Fibroblast of peridontal ligament (primary cell): ENCODE results near the gene ETV1.

Source experiments
- DNase-seq: peaks from one replicate; pipeline ENCODE4 v3.0.0-alpha.2; 2010; ENCODE audit errors: extremely low read depth

ETV1 gene

GRCh38 chr7:13987395-13987794 lies 2.1 kb downstream of the ETV1 start:
- DNase-seq = no peak

GRCh38 chr7:13986208-13986607 lies 3.3 kb downstream of the ETV1 start:
- no peak for DNase-seq

- no peak for DNase-seq
Observed at GRCh38 chr7:13984831-13985685, 4.4 kb downstream of the ETV1 start.

DNA sequence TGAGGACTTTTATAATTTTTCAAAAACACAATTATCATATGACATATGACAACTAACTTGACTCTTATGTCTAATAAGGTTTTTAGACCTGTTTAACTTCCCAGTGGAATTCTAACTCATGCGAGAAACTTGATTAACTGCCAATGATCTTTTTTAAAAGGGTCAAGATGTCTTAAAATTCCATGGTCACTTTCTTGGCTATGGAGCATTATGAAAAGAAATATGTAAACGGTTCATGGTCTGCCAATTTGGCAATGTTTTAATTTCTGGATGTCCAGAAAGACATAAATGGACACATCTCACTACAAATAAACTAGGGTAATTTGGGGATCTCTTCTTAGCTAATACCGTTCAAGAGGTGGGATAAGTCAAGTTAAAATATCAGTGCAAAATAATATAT lies 5.4 kb downstream of the ETV1 start:
- DNase-seq = no peak

- no peak for DNase-seq
Observed at GRCh38 chr7:13982940-13983677, 6.4 kb downstream of the ETV1 start.

DNA sequence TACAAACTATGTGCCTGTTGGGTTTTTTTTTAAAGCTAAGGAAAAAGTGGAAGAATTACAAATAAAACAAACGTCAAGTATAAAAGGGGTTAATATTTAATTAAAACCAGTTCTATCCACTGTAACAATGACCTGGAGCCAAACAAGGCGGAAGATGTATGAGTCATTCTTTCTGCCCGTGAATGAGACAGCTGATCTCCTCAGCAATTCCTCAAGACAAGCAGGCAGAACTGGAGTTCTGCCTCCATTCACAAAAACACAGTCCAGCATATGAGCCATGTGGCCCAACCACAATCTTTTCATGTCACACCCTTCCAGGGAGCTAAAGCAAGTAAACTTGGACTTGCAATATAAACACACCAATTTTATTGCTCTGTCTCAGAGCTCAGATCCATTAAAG lies 8.4 kb downstream of the ETV1 start:
- peak; percentile 99 for DNase-seq

DNA sequence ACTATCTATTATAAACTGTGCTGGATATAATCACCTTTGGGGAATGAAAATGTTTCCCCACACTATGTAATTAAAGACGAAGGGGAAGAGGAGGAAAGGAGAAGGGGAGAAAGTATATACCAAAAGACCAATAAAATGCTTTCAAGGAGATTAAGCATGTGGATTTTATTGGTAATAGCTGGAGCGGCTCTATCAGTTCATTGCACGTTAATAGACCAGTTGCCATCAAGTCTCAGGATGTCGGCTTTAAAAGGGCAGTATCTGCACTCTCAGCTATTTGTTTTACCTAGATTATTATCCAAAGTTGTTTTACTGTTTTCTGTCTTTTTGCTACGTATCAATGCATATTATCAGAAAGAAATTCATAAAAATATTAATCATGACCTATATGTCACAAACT lies 9.0 kb downstream of the ETV1 start:
- no peak for DNase-seq

- DNase-seq = peak; percentile 91
Observed at GRCh38 chr7:13979671-13980435, 9.6 kb downstream of the ETV1 start.

- DNase-seq = no peak
Observed at GRCh38 chr7:13976594-13976993, 12.9 kb downstream of the ETV1 start.

- no peak for DNase-seq
Observed at GRCh38 chr7:13965077-13965476, 24.4 kb downstream of the ETV1 start.

- DNase-seq = no peak
Observed at GRCh38 chr7:13963925-13964324, 25.5 kb downstream of the ETV1 start.

- no peak for DNase-seq
Observed at GRCh38 chr7:13955494-13955893, 34.0 kb downstream of the ETV1 start.

DNA sequence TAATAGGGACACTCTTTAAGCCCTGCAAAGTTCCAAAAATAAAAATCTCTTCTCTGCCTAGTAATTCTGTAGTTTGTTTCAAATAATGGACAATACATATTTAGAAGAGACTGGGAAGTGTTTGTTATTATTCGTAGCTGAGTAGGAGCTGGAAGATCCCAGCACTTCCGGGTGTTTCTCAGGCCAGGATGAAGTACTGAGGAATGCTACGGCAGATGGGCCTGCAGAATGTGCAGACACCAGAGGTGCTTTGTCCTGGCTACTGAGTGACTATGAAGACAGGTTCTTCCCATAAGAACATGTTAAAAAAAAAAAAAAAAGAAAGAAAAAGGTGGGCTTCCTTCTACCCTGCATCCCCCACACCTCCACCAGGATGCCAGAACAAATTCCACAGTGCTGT lies 36.1 kb downstream of the ETV1 start:
- no peak for DNase-seq

GRCh38 chr7:13952921-13953320 lies 36.5 kb downstream of the ETV1 start:
- DNase-seq = no peak

GRCh38 chr7:13949939-13950338 lies 39.5 kb downstream of the ETV1 start:
- no peak for DNase-seq

- no peak for DNase-seq
Observed at GRCh38 chr7:13949445-13949844, 40.0 kb downstream of the ETV1 start.

- DNase-seq = no peak
Observed at GRCh38 chr7:13948019-13948801, 41.3 kb downstream of the ETV1 start.

DNA sequence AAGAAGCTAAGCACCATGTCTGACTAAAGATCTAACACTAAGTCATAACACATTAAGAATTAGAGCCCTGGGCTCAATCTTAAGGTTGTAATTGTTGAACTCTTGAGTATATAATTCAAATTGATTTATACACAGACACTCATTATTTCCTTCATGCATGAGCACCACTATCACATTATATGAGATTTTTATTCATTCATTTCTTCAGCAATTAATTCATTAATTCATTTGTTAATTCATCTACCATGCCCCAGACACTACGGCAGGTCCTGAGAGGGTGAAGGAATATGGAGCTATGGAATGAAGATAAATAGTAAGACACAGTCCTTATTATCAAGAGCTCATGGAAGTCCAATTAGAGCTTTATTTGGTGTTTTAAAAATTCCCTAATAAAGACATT lies 41.9 kb downstream of the ETV1 start:
- DNase-seq = no peak

DNA sequence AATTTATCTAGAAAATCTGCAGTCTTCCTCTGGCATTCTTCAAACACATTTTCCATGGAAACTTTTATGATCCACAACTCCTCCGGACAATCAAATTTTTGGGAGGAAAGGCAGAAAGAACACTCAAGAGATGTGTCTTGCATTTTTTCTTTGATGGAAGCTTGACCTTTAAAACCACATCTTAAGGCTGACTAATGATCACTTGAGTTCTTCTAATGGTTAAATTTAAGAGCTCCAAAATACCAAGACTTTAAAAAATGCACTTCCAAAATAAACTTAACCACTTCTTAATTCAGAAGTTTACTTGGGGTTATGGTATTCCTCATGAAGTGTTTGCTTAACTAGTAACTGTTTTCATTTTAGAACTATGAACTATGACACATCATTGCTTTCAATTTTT lies 43.3 kb downstream of the ETV1 start:
- DNase-seq = peak; percentile 80

DNA sequence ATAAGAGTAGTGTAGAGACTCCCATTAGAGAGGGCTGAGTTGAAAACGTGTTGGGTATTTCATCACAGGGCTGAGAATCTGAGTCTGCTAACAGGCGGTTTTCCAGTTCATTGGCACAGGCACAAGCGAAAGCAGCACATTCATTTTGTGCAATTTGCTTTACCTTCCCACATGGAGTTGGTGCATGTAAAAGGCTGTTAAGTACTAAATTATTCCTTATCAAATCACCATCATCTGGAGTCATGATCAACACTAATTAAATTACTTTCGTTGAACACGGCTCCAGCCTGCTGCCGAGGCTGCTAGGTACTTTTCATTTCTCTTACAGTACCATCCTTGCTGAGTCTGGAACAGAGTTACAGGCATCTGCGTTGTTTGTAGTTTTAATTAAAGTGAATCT lies 43.8 kb downstream of the ETV1 start:
- peak; percentile 40 for DNase-seq

DNA sequence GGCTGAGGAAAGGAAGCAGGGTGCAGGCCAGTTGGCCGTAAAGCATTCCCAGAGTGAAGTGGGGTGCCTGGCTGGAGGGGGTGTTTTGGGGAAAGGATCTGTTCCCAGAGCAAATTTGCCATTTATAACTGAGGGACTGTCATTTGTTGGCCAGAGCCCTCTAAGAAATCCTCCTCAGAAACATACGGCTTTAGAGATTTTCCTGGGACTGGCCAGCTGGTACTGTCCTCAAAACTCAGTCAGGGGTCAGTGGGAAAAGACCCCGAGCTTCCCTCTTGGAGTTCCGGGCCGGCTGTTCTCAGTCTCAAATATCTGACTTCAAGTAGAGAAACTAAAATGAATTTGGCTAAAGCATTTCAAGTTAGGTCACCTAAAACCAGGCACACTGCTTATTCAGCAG lies 55.9 kb downstream of the ETV1 start:
- DNase-seq = no peak

- DNase-seq = no peak
Observed at GRCh38 chr7:13933091-13933490, 56.4 kb downstream of the ETV1 start.
